ENCODE results near the gene TYW1. TPM values are rescaled to one million over a fixed set of nuclear protein-coding genes. Genes with fewer than 3 reads are reported as not detected.
"Not testable (repeated sequence)": the region's sequence is repeated elsewhere in the genome, so short reads cannot be mapped to it uniquely, and the experiment has no call there.

Gene TYW1
- total and polyA plus RNA-seq, 2 of the 4 experiments (the other 2 are of a cell fraction), result 10.7 to 23.7 TPM

DNA sequence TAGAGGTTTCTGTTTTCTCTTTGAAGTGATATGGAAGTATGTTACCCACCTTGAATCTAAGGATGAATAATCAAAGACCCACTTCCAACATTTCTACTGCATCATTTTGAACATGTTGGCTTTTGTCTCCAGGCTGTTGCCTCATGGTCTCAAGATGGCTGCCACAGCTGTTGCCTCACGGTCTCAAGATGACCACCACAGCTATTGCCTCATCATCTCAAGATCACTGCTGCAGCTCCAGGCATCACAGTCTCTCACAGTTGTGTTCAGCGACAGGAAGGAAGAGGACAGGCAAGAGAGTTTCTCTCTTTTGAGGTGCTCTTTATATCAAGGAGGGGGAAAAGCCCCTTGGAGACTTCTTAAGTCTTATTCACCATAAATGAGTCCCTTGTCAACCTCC lies 267.4 kb downstream of the TYW1 start:
- H4K20me1 ChIP-seq (ENCODE audit: insufficient read depth, low read length); H3K9me1 ChIP-seq (ENCODE audit: insufficient read depth, low read length); dilution Hi-C loops (cut with HindIII; ENCODE audit: low sequenced_read_pairs, unreplicated experiment); H4K8ac ChIP-seq (ENCODE audit: low read depth in 2 of 2, low read length in 2 of 2); H2BK15ac ChIP-seq (ENCODE audit: low read depth, low read length); H2BK5ac ChIP-seq (ENCODE audit: low read depth, low read length, poor library complexity, severe bottlenecking); H4K5ac ChIP-seq (ENCODE audit: low read depth, low read length); H2BK20ac ChIP-seq (ENCODE audit: low read depth, low read length); H3K9ac ChIP-seq (ENCODE audit: low read depth, low read length); CTCF ChIA-PET; H4K91ac ChIP-seq (ENCODE audit: insufficient read depth, low read depth, low read length); H3K18ac ChIP-seq (ENCODE audit: low read depth, low read length); H2AK9ac ChIP-seq (replicated peaks; ENCODE audit: low read depth, low read length, poor library complexity); H2AK5ac ChIP-seq (ENCODE audit: low read depth, low read length); H2BK120ac ChIP-seq (ENCODE audit: low read depth, low read length); H2AFZ ChIP-seq (replicated peaks; ENCODE audit: low read length, poor library complexity); H3K14ac ChIP-seq (replicated peaks; ENCODE audit: low read depth, low read length); intact Hi-C loops (cut with micrococcal nuclease); in situ Hi-C loops (cut with MboI; ENCODE audit: low sequenced_read_pairs); H3K4me2 ChIP-seq (ENCODE audit: low read depth, low read length); H3K79me1 ChIP-seq (ENCODE audit: low read depth in 1 of 2, low read length in 2 of 2); H3K4me3 ChIP-seq (ENCODE audit: insufficient read depth, low read depth, low read length); H3K9me3 ChIP-seq (ENCODE audit: control insufficient read depth, insufficient read depth, low read length); H3K4ac ChIP-seq (ENCODE audit: low read depth, low read length); BruUV-seq (replicated peaks); H3K36me3 ChIP-seq (ENCODE audit: control insufficient read depth, insufficient read depth, low read length); ATAC-seq (ENCODE audit: low read depth); H3K23ac ChIP-seq (ENCODE audit: low read depth, low read length); H3K4me1 ChIP-seq (ENCODE audit: control insufficient read depth, insufficient read depth, low read length); POLR2A ChIA-PET (ENCODE audit: unreplicated experiment); H3K56ac ChIP-seq (ENCODE audit: extremely low read depth, insufficient read depth, low read length); H3K27ac ChIP-seq (ENCODE audit: insufficient read depth, low read length); H3K27me3 ChIP-seq (ENCODE audit: control insufficient read depth, insufficient read depth, low read length): not testable (repeated sequence)
- peak; percentile 2 for DNase-seq
- WGBS, 2 experiments (ENCODE audit: extremely low coverage in 2 of 2, insufficient read length in 1 of 2), result no CpG with 5 or more reads among the region's 2 CpGs

DNA sequence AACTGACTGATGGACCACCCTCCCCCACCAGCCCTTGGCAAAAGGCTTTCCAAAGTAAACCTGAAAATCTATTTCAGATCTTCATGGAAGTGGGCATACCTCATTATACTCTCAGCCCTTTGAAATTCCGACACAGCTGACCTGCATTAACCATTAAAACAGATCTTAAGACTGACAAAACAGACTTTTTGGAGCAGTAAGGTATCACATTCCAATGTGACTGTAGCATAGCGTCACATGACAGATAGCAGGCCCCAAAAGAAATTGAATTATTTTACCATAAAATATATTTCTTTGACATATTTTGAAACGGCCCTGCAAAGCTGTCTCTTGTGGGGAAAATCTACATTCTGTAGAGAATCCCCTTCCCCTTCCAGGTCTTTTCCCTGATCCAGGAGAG lies 269.4 kb downstream of the TYW1 start:
- H3K4ac ChIP-seq (ENCODE audit: low read depth, low read length); H2AK9ac ChIP-seq (replicated peaks; ENCODE audit: low read depth, low read length, poor library complexity); H3K23ac ChIP-seq (ENCODE audit: low read depth, low read length); H2BK5ac ChIP-seq (ENCODE audit: low read depth, low read length, poor library complexity, severe bottlenecking); H3K4me3 ChIP-seq (ENCODE audit: insufficient read depth, low read depth, low read length); H3K18ac ChIP-seq (ENCODE audit: low read depth, low read length); H3K4me1 ChIP-seq (ENCODE audit: control insufficient read depth, insufficient read depth, low read length); H2BK15ac ChIP-seq (ENCODE audit: low read depth, low read length); H3K79me1 ChIP-seq (ENCODE audit: low read depth in 1 of 2, low read length in 2 of 2); H2BK20ac ChIP-seq (ENCODE audit: low read depth, low read length); H3K36me3 ChIP-seq (ENCODE audit: control insufficient read depth, insufficient read depth, low read length); H2AK5ac ChIP-seq (ENCODE audit: low read depth, low read length); H3K9me1 ChIP-seq (ENCODE audit: insufficient read depth, low read length); H3K4me2 ChIP-seq (ENCODE audit: low read depth, low read length); BruUV-seq (replicated peaks); H3K27me3 ChIP-seq (ENCODE audit: control insufficient read depth, insufficient read depth, low read length); H2BK120ac ChIP-seq (ENCODE audit: low read depth, low read length); H4K5ac ChIP-seq (ENCODE audit: low read depth, low read length); H3K56ac ChIP-seq (ENCODE audit: extremely low read depth, insufficient read depth, low read length); H3K14ac ChIP-seq (replicated peaks; ENCODE audit: low read depth, low read length); dilution Hi-C loops (cut with HindIII; ENCODE audit: low sequenced_read_pairs, unreplicated experiment); in situ Hi-C loops (cut with MboI; ENCODE audit: low sequenced_read_pairs); H3K9me3 ChIP-seq (ENCODE audit: control insufficient read depth, insufficient read depth, low read length); H4K8ac ChIP-seq (ENCODE audit: low read depth in 2 of 2, low read length in 2 of 2); H3K9ac ChIP-seq (ENCODE audit: low read depth, low read length); DNase-seq; H2AFZ ChIP-seq (replicated peaks; ENCODE audit: low read length, poor library complexity); ATAC-seq (ENCODE audit: low read depth); H4K91ac ChIP-seq (ENCODE audit: insufficient read depth, low read depth, low read length); intact Hi-C loops (cut with micrococcal nuclease); H3K27ac ChIP-seq (ENCODE audit: insufficient read depth, low read length); H4K20me1 ChIP-seq (ENCODE audit: insufficient read depth, low read length); POLR2A ChIA-PET (ENCODE audit: unreplicated experiment): not testable (repeated sequence)
- no CpG with 5 or more reads among the region's 3 CpGs for WGBS, 2 experiments (ENCODE audit: extremely low coverage in 2 of 2, insufficient read length in 1 of 2)
- CTCF ChIA-PET, result interaction anchor here (0.6 kb wide), 1 partner anchor 213 kb away, joined by 3 read pairs; no protein-coding TSS in a partner anchor
